H1 (cell line): ENCODE results near the gene HIPK1. TPM values are rescaled to one million over a fixed set of nuclear protein-coding genes. Genes with fewer than 3 reads are reported as not detected.

Experiments
- CTCF ChIA-PET: fragments of 300-600 bp; sonication (Branson Sonifier 250); formaldehyde crosslinking; loops from one replicate; lab custom pipeline; 2021; ENCODE audit not compliant: partially characterized antibody; lab: Charles Lee
- POLR2A ChIA-PET: fragments of 300-600 bp; sonication (Branson Sonifier 250); formaldehyde crosslinking; loops from one replicate; lab custom pipeline; 2021; ENCODE audit warnings: inconsistent platforms; ENCODE audit not compliant: partially characterized antibody; lab: Charles Lee
- DNase-seq, 2 experiments: peaks; one replicate each; pipeline versions ENCODE4 v3.0.0 to v3.0.0-alpha.2; 2010 to 2022; ENCODE audit warnings: low spot score in 2 of 2, low read depth in 1 of 2, mixed read lengths in 1 of 2
- FAIRE-seq: peaks from 2 replicates; lab custom pipeline; 2011; peaks lifted over from hg19 to GRCh38; lab: Jason Lieb, UNC
- H2AFZ ChIP-seq: 2 replicates; pipeline ENCODE4 v1.8.1; 2012; ENCODE audit warnings: low read length, inconsistent platforms
- H2AK5ac ChIP-seq: 2 replicates; pipeline ENCODE4 v1.6.1; 2013; ENCODE audit warnings: low read depth, low read length
- H2BK120ac ChIP-seq: replicated peaks from 2 replicates; pipeline ENCODE3; 2013; ENCODE audit warnings: low read depth, low read length, inconsistent platforms
- H2BK12ac ChIP-seq: 2 replicates; pipeline ENCODE4 v1.6.1; 2013; ENCODE audit warnings: low read depth, low read length
- H2BK15ac ChIP-seq: 2 replicates; pipeline ENCODE4 v1.6.1; 2013; ENCODE audit warnings: low read length
- H2BK20ac ChIP-seq: 2 replicates; pipeline ENCODE4 v1.6.1; 2013; ENCODE audit warnings: low read length
- H2BK5ac ChIP-seq: 2 replicates; pipeline ENCODE4 v1.6.1; 2013; ENCODE audit warnings: low read depth, low read length
- H3K14ac ChIP-seq: 2 replicates; pipeline ENCODE4 v1.6.1; 2013; ENCODE audit warnings: inconsistent platforms; ENCODE audit not compliant: insufficient read length
- H3K18ac ChIP-seq: 2 replicates; pipeline ENCODE4 v1.6.1; 2013; ENCODE audit warnings: low read length; ENCODE audit errors: extremely low read depth
- H3K23ac ChIP-seq: 2 replicates; pipeline ENCODE4 v1.6.1; 2013; ENCODE audit warnings: inconsistent platforms; ENCODE audit not compliant: insufficient read length
- H3K23me2 ChIP-seq: 2 replicates; pipeline ENCODE4 v1.6.1; 2013; ENCODE audit warnings: low read depth, low read length
- H3K27ac ChIP-seq: 2 replicates; pipeline ENCODE4 v1.6.1; 2011; ENCODE audit warnings: low read depth, low read length, inconsistent platforms
- H3K27me3 ChIP-seq, 4 experiments: replicated peaks in 1 of 4; 1 replicate in 1 of 4; 2 replicates in 3 of 4; pipeline versions ENCODE4 v1.6.1 to v1.8.1; 2011 to 2013; ENCODE audit warnings: low read length in 3 of 4, mild to moderate bottlenecking in 3 of 4, inconsistent platforms in 2 of 4, mixed read lengths in 2 of 4, moderate library complexity in 1 of 4; ENCODE audit not compliant: control insufficient read depth in 3 of 4, insufficient read depth in 3 of 4; ENCODE audit errors: extremely low read depth in 1 of 4
- H3K36me3 ChIP-seq, 4 experiments: 2 replicates each; pipeline versions ENCODE4 v1.6.1 to v1.8.1; 2011 to 2013; ENCODE audit warnings: mild to moderate bottlenecking in 4 of 4, low read length in 3 of 4, moderate library complexity in 2 of 4, control low read depth in 1 of 4, inconsistent platforms in 1 of 4; ENCODE audit not compliant: insufficient read depth in 4 of 4, control insufficient read depth in 2 of 4
- H3K4ac ChIP-seq: replicated peaks from 2 replicates; pipeline ENCODE3; 2013; ENCODE audit warnings: low read length, low read depth, mixed read lengths, inconsistent platforms; ENCODE audit not compliant: insufficient read length
- H3K4me1 ChIP-seq, 4 experiments: replicated peaks in 1 of 4; 1 replicate in 1 of 4; 2 replicates in 3 of 4; pipeline versions ENCODE4 v1.6.1 to v1.8.1; 2011 to 2013; ENCODE audit warnings: low read length in 3 of 4, inconsistent platforms in 2 of 4, mixed read lengths in 1 of 4; ENCODE audit not compliant: insufficient read depth in 4 of 4, control insufficient read depth in 3 of 4
- H3K4me2 ChIP-seq, 2 experiments: 2 replicates each; pipeline versions ENCODE4 v1.6.1 to v1.8.1; 2011 to 2013; ENCODE audit warnings: low read depth in 2 of 2, low read length in 2 of 2, control low read depth in 1 of 2, inconsistent platforms in 1 of 2, mild to moderate bottlenecking in 1 of 2; ENCODE audit not compliant: insufficient read depth in 1 of 2
- H3K4me3 ChIP-seq, 4 experiments: fragments of 200-600, 300-600 bp in 1 of 4; sonication (generic), shearing (Covaris generic), sonication (Bioruptor Twin) in 1 of 4; 2 replicates each; pipeline versions ENCODE4 v1.5.1 to v1.8.1; 2011 to 2016; ENCODE audit warnings: low read length in 4 of 4, low read depth in 3 of 4, control low read depth in 2 of 4, inconsistent platforms in 2 of 4, mild to moderate bottlenecking in 2 of 4, mixed read lengths in 1 of 4, moderate library complexity in 1 of 4; ENCODE audit not compliant: insufficient read depth in 2 of 4; ENCODE audit errors: extremely low read depth in 1 of 4
- H3K56ac ChIP-seq: replicated peaks from 2 replicates; pipeline ENCODE3; 2013; ENCODE audit warnings: low read depth, mild to moderate bottlenecking, mixed read lengths, low read length, inconsistent platforms; ENCODE audit not compliant: insufficient read length
- H3K79me1 ChIP-seq: 2 replicates; pipeline ENCODE4 v1.6.1; 2013; ENCODE audit warnings: low read depth, low read length, control low read depth
- H3K79me2 ChIP-seq, 2 experiments: 2 replicates each; pipeline versions ENCODE4 v1.6.1 to v1.8.1; 2012 to 2013; ENCODE audit warnings: low read length in 2 of 2, mild to moderate bottlenecking in 2 of 2, inconsistent platforms in 1 of 2; ENCODE audit not compliant: insufficient read depth in 2 of 2, control insufficient read depth in 1 of 2
- H3K9ac ChIP-seq, 4 experiments: replicated peaks in 1 of 4; 1 replicate in 1 of 4; 2 replicates in 3 of 4; pipeline versions ENCODE4 v1.6.1 to v1.8.1; 2011 to 2013; ENCODE audit warnings: low read depth in 3 of 4, low read length in 3 of 4, control low read depth in 2 of 4, mild to moderate bottlenecking in 2 of 4, moderate library complexity in 2 of 4, inconsistent platforms in 1 of 4; ENCODE audit errors: extremely low read depth in 1 of 4
- H3K9me3 ChIP-seq, 2 experiments: 2 replicates each; pipeline versions ENCODE4 v1.6.1 to v1.8.1; 2012 to 2013; ENCODE audit warnings: mild to moderate bottlenecking in 2 of 2, moderate library complexity in 2 of 2, control low read depth in 1 of 2, inconsistent platforms in 1 of 2, low read depth in 1 of 2, low read length in 1 of 2, mixed read lengths in 1 of 2; ENCODE audit not compliant: insufficient read depth in 2 of 2
- H4K20me1 ChIP-seq, 2 experiments: replicated peaks in 1 of 2; 2 replicates each; pipeline versions ENCODE3 to v1.8.1; 2011 to 2013; ENCODE audit warnings: inconsistent platforms in 2 of 2, low read length in 2 of 2, mild to moderate bottlenecking in 1 of 2; ENCODE audit not compliant: insufficient read depth in 2 of 2, control insufficient read depth in 1 of 2
- H4K5ac ChIP-seq: 2 replicates; pipeline ENCODE4 v1.6.1; 2013; ENCODE audit warnings: low read length, low read depth, mixed read lengths, inconsistent platforms; ENCODE audit not compliant: insufficient read length
- H4K8ac ChIP-seq: 2 replicates; pipeline ENCODE4 v1.8.0; 2013; ENCODE audit warnings: mild to moderate bottlenecking, moderate library complexity, low read length, inconsistent platforms; ENCODE audit not compliant: insufficient read depth; ENCODE audit errors: extremely low read depth
- H4K91ac ChIP-seq: replicated peaks from 2 replicates; pipeline ENCODE3; 2013; ENCODE audit warnings: low read length, mixed read lengths, inconsistent platforms; ENCODE audit not compliant: insufficient read length
- CBX5 ChIP-seq: fragments of 300-800, 300-1000 bp; sonication (generic); IDR thresholded peaks from 2 replicates; pipeline ENCODE4 v1.7.1; 2016; ENCODE audit warnings: antibody characterized with exemption, low read length, low read depth
- HDAC6 ChIP-seq: IDR thresholded peaks from one replicate; pipeline ENCODE4 v1.7.1; 2012; ENCODE audit warnings: low read depth, mild to moderate bottlenecking, inconsistent platforms, low read length, moderate library complexity
- KDM1A ChIP-seq: fragments of 200-600, 300-600 bp; sonication (generic); IDR thresholded peaks from 2 replicates; pipeline ENCODE4 v1.7.1; 2016; ENCODE audit warnings: mild to moderate bottlenecking, low read length, borderline replicate concordance
- KDM5A ChIP-seq: fragments of 200-600 bp; IDR thresholded peaks from 2 replicates; pipeline ENCODE4 v1.7.1; 2012; ENCODE audit warnings: mild to moderate bottlenecking, low read length, inconsistent platforms, mixed read lengths
- PHF8 ChIP-seq: fragments of 200-600 bp; sonication (generic); conservative IDR thresholded peaks from 2 replicates; pipeline ENCODE4 v1.7.1; 2012; ENCODE audit warnings: low read depth, mild to moderate bottlenecking, inconsistent platforms, low read length, moderate library complexity
- POLR2A ChIP-seq, 2 experiments: IDR thresholded peaks; 1 replicate in 1 of 2; 2 replicates in 1 of 2; pipeline ENCODE4 v1.6.1; 2011; ENCODE audit warnings: low read depth in 2 of 2, low read length in 2 of 2, mild to moderate bottlenecking in 2 of 2; ENCODE audit errors: control extremely low read depth in 1 of 2
- RFX5 ChIP-seq: IDR thresholded peaks from 2 replicates; pipeline ENCODE4 v1.6.1; 2011; ENCODE audit warnings: low read depth, low read length, improper control_type of control experiment, borderline replicate concordance
- RNF2 ChIP-seq: fragments of 200-900, 300-1000 bp; sonication (generic); IDR thresholded peaks from 2 replicates; pipeline ENCODE4 v1.7.1; 2016; ENCODE audit warnings: borderline replicate concordance, low read depth, mild to moderate bottlenecking, antibody characterized with exemption, low read length; ENCODE audit not compliant: poor library complexity, severe bottlenecking; ENCODE audit errors: missing control alignments
- WGBS, 2 experiments: shearing (Covaris generic) in 1 of 2; methylation state at CpG; one replicate each; pipeline versions ENCODE4 v1.1.6 to v1.1.7; 2013 to 2015; ENCODE audit warnings: low lambda C conversion rate in 2 of 2, mixed read lengths in 2 of 2, inconsistent platforms in 1 of 2, low coverage in 1 of 2, missing lambda C conversion rate in 1 of 2; ENCODE audit not compliant: insufficient replicate concordance in 2 of 2, insufficient coverage in 1 of 2, insufficient read length in 1 of 2; ENCODE audit errors: extremely low coverage in 1 of 2, missing lambda C conversion rate in 1 of 2; 5-methylcytosine and 5-hydroxymethylcytosine counted together
- polyA plus RNA-seq, 7 experiments: library from polyadenylated mRNA; depleted of rRNA in 3 of 7; stranded (reverse) in 5 of 7; unstranded in 2 of 7; fragments of >200 nt in 5 of 7; fragments of 200-250 nt in 2 of 7; gene quantifications; 1 replicate in 5 of 7; 2 replicates in 1 of 7; 4 replicates in 1 of 7; pipeline versions ENCODE4 v1.2.1 to v1.2.3, GENCODE V29; 2011 to 2013; ENCODE audit warnings: missing spikeins in 2 of 7, mixed read lengths in 2 of 7
- total RNA-seq: library from RNA; stranded (reverse); fragmentation: NEBNext Ultra II Directional; extraction: Animal tissue kit (Norgen Biotek cat#: 25700); gene quantifications from 2 replicates; pipeline ENCODE4 v1.2.1, GENCODE V29; 2021

HIPK1 gene
- total and polyA plus RNA-seq, 2 of the 8 experiments (the other 6 are each of a cell fraction or from before 2014, with no cell fraction given), result 46.2 to 64.3 TPM

DNA sequence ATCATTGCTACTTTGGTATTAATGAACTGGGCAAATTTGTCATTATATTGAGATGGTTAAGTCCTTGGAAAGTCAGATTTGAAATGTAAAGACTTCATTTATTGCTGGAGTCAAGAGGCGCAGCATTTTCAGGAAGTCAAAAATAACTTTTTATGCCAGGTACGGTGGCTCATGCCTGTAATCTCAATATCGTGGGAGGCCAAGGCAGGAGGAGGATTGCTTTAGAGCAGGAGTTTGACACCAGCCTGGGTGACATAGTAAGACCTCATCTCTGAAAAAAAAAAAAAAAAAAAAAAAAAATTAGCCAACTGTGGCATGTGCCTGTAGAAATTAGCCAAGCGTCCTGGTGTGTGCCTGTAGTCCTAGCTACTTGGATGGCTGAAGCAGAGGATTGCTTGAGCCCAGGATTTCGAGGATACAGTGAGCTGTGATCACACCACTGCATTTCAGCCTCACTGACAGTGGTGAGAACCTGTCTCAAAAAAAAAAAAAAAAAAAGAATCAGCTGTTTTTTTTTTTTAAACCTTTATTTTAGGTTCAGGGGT, 5.5 kb downstream of the HIPK1 start:
- H2BK20ac ChIP-seq, result no peak overlapping the region
- TF ChIP-seq KDM5A (no peak), POLR2A (IDR thresholded peaks at IDR 0.05; ENCODE audit: control extremely low read depth in 1 of 2, low read depth in 2 of 2, low read length in 2 of 2) (no peak), RFX5 (no peak), HDAC6 (no peak), CBX5 (no peak), KDM1A (no peak), PHF8 (no peak), RNF2 (no peak)
- TF ChIP-seq, all 59 proteins: peak for 0
- no peak overlapping the region for H2AK5ac ChIP-seq
- H3K27ac ChIP-seq, result no peak overlapping the region
- H3K14ac ChIP-seq, result no peak overlapping the region
- H3K23ac ChIP-seq, result no peak overlapping the region
- H3K79me1 ChIP-seq, result peaks cover 7% of the 10 kb centered on the region
- no peak overlapping the region for H4K91ac ChIP-seq
- H2BK5ac ChIP-seq, result no peak overlapping the region
- no peaks in the 10 kb centered on the region for H3K9me3 ChIP-seq
- no peak overlapping the region for H3K18ac ChIP-seq
- no peak overlapping the region for H2BK15ac ChIP-seq
- no peak overlapping the region for H2AFZ ChIP-seq
- H4K5ac ChIP-seq, result no peak overlapping the region
- H3K9ac ChIP-seq, result no peak overlapping the region
- no peak overlapping the region for H3K4me2 ChIP-seq
- DNase-seq (no peak), FAIRE-seq (no peak)
- POLR2A ChIA-PET, result no interaction called here
- CTCF ChIA-PET, result interaction anchor here (0.6 to 1.7 kb wide), 4 partner anchors 12 to 300 kb away, joined by 3 to 4 read pairs (median 3); no protein-coding TSS in a partner anchor
- H3K36me3 ChIP-seq, result no peaks in the 10 kb centered on the region
- H3K27me3 ChIP-seq, result no peaks in the 10 kb centered on the region
- no peak overlapping the region for H2BK12ac ChIP-seq
- no peak overlapping the region for H2BK120ac ChIP-seq
- H3K4me1 ChIP-seq, result peaks cover 0 to 3% (median 1%) of the 10 kb centered on the region in 4 experiments; a peak in 5 of 7 replicates
- no peak overlapping the region for H3K56ac ChIP-seq
- peaks cover 23 to 95% of the 10 kb centered on the region in 2 experiments for H3K79me2 ChIP-seq
- peaks cover 8% of the 10 kb centered on the region; the same call in 1 of the 2 replicates for H3K23me2 ChIP-seq
- no peak overlapping the region for H3K4ac ChIP-seq
- peaks cover 0 to 11% of the 10 kb centered on the region in 2 experiments for H4K20me1 ChIP-seq
- H4K8ac ChIP-seq, result no peak overlapping the region
- 89% methylated on average over 5 of the region's 5 CpGs; no CpG with 5 or more reads in 1 of the 2 experiments for WGBS, 2 experiments
- H3K4me3 ChIP-seq, result no peak overlapping the region
